ENCODE measurements around the gene COX7B. TPM values are rescaled to one million over a fixed set of nuclear protein-coding genes. Genes with fewer than 3 reads are reported as not detected.
"Not testable (repeated sequence)": the region's sequence is repeated elsewhere in the genome, so short reads cannot be mapped to it uniquely, and the experiment has no call there.

COX7B gene
- total RNA-seq (2014; rRNA removed; shearing (Covaris generic)): 890 and 1,130 TPM in 2 replicates

- DNase-seq (ENCODE audit: low read depth): peak; percentile 98
These were observed at the start of gene COX7B for GRCh38 chrX:77899081-77899828. Gene COX7B (plus strand): TSS chrX:77899468. CDS start chrX:77899554, 86 bp downstream.

- no peak for DNase-seq (ENCODE audit: low read depth)
These were observed 23.9 kb upstream of the COX7B start for GRCh38 chrX:77875372-77875771.

GRCh38 chrX:77881418-77881817 lies 17.9 kb upstream of the COX7B start:
- not testable (repeated sequence) for DNase-seq (ENCODE audit: low read depth)

GRCh38 chrX:77892887-77893286 lies 6.4 kb upstream of the COX7B start:
- no peak for DNase-seq (ENCODE audit: low read depth)

GRCh38 chrX:77893713-77894112 lies 5.6 kb upstream of the COX7B start:
- DNase-seq (ENCODE audit: low read depth): no peak

GRCh38 chrX:77894921-77895886 lies 4.1 kb upstream of the COX7B start, which contains the start of gene MAGT1:
Gene MAGT1 (minus strand): TSS chrX:77895435. CDS start chrX:77895410, 25 bp downstream.
- DNase-seq (ENCODE audit: low read depth): peak; percentile 98

GRCh38 chrX:77900688-77901087 lies 1.4 kb downstream of the COX7B start:
- no peak for DNase-seq (ENCODE audit: low read depth)

GRCh38 chrX:77901506-77901905 lies 2.2 kb downstream of the COX7B start:
- no peak for DNase-seq (ENCODE audit: low read depth)

- peak; percentile 94 for DNase-seq (ENCODE audit: low read depth)
These were observed 11.0 kb downstream of the COX7B start, which contains the start of gene ATP7A for GRCh38 chrX:77910108-77910840. Gene ATP7A (plus strand): TSS chrX:77910693. CDS start chrX:77971642, 60,949 bp downstream.

- no peak for DNase-seq (ENCODE audit: low read depth)
These were observed 18.1 kb downstream of the COX7B start for GRCh38 chrX:77917294-77917933.

- peak; percentile 53 for DNase-seq (ENCODE audit: low read depth)
These were observed 19.3 kb downstream of the COX7B start for GRCh38 chrX:77918568-77918967.

GRCh38 chrX:77919370-77919769 lies 20.1 kb downstream of the COX7B start:
- not testable (repeated sequence) for DNase-seq (ENCODE audit: low read depth)

- DNase-seq (ENCODE audit: low read depth): no peak
These were observed 23.5 kb downstream of the COX7B start for GRCh38 chrX:77922787-77923186.

GRCh38 chrX:77924320-77924859 lies 25.1 kb downstream of the COX7B start:
- DNase-seq (ENCODE audit: low read depth): no peak

- DNase-seq (ENCODE audit: low read depth): no peak
These were observed 26.5 kb downstream of the COX7B start for GRCh38 chrX:77925764-77926163.

GRCh38 chrX:77930581-77930980 lies 31.3 kb downstream of the COX7B start:
- DNase-seq (ENCODE audit: low read depth): no peak

GRCh38 chrX:77935886-77936285 lies 36.6 kb downstream of the COX7B start:
- DNase-seq (ENCODE audit: low read depth): no peak

GRCh38 chrX:77936299-77936698 lies 37.0 kb downstream of the COX7B start:
- no peak for DNase-seq (ENCODE audit: low read depth)

- peak; percentile 80 for DNase-seq (ENCODE audit: low read depth)
These were observed 38.0 kb downstream of the COX7B start for GRCh38 chrX:77937291-77937690.

- no peak for DNase-seq (ENCODE audit: low read depth)
These were observed 38.9 kb downstream of the COX7B start for GRCh38 chrX:77938083-77938680.

All from M059J (cell line).